ENCODE measurements around the gene DLL4. TPM values are rescaled to one million over a fixed set of nuclear protein-coding genes. Genes with fewer than 3 reads are reported as not detected.

DLL4 gene
- total RNA-seq, 2 experiments from 2014 or later = 0.11 to 0.14 TPM

- peaks cover 50% of the 10 kb centered on the region for H3K4me1 Mint-ChIP-seq (ENCODE audit: low read depth)
- peak; percentile 38 for TF ChIP-seq CTCF (IDR thresholded peaks at IDR 0.05)
- DNase-seq (peak in 9 of 14 experiments; percentile 29 to 67 (median 46)), ATAC-seq (ENCODE audit: poor library complexity) (peak; percentile 29)
- Histone ChIP-seq H3K4me3 (ENCODE audit: low read length) (peak overlapping the region; percentile 8), H3K9me3 (ENCODE audit: control insufficient read depth in 1 of 2, insufficient read depth in 1 of 2, low read length in 2 of 2) (peaks cover 0 to 36% of the 10 kb centered on the region in 2 experiments), H3K27me3 (ENCODE audit: control insufficient read depth in 1 of 2, insufficient read depth in 2 of 2, low read length in 2 of 2) (peaks cover 62 to 66% of the 10 kb centered on the region in 2 experiments), H3K36me3 (ENCODE audit: insufficient read depth, low read length) (no peaks in the 10 kb centered on the region), H3K4me1 (ENCODE audit: insufficient read depth, low read length) (peaks cover 60% of the 10 kb centered on the region), H3K27ac (ENCODE audit: low read depth in 1 of 2, low read length in 2 of 2) (no peak overlapping the region)
- ChIA-PET POLR2A (interaction anchor here (1.0 to 5.9 kb wide), 4 partner anchors 11 to 27 kb away, joined by 3 to 49 read pairs (median 14); partner anchors contain the start of gene CHAC1), CTCF (interaction anchor here (0.6 to 4.8 kb wide), 10 partner anchors 10 to 341 kb away, joined by 3 to 43 read pairs (median 5); partner anchors contain the start of genes CHAC1 and VPS18)
- no peaks in the 10 kb centered on the region for H3K9me3 Mint-ChIP-seq
- peaks cover 70% of the 10 kb centered on the region for H3K27me3 Mint-ChIP-seq
- H3K27ac Mint-ChIP-seq = no peak overlapping the region
- peak overlapping the region; percentile 80 for H3K4me3 Mint-ChIP-seq
- no peaks in the 10 kb centered on the region for H3K36me3 Mint-ChIP-seq (ENCODE audit: low read depth)
- intact Hi-C loops (cut with DNase I, micrococcal nuclease) = no loop called here
Observed at GRCh38 chr15:40930430-40931299, 1.5 kb downstream of the DLL4 start.

GRCh38 chr15:40931300-40932142, 2.4 kb downstream of the DLL4 start:
- H3K36me3 ChIP-seq (ENCODE audit: insufficient read depth, low read length) = no peaks in the 10 kb centered on the region
- H3K27me3 Mint-ChIP-seq = peaks cover 66% of the 10 kb centered on the region
- H3K4me1 ChIP-seq (ENCODE audit: insufficient read depth, low read length) = peaks cover 51% of the 10 kb centered on the region
- no peak for TF ChIP-seq CTCF (IDR thresholded peaks at IDR 0.05)
- ChIA-PET POLR2A (interaction anchor here (1.3 to 5.9 kb wide), 2 partner anchors 10 to 28 kb away, joined by 3 to 49 read pairs; no protein-coding TSS in a partner anchor), CTCF (interaction anchor here (1.0 to 4.8 kb wide), 4 partner anchors 9 to 27 kb away, joined by 3 to 43 read pairs (median 5); no protein-coding TSS in a partner anchor)
- H3K4me3 Mint-ChIP-seq = peak overlapping the region; percentile 48
- H3K9me3 Mint-ChIP-seq = no peaks in the 10 kb centered on the region
- intact Hi-C loops (cut with DNase I, micrococcal nuclease) = loop anchor here in 1 of 2 experiments (2.0 kb wide), 1 partner anchor 19 kb away; no protein-coding TSS in a partner anchor
- peaks cover 46% of the 10 kb centered on the region for H3K4me1 Mint-ChIP-seq (ENCODE audit: low read depth)
- H3K27me3 ChIP-seq (ENCODE audit: control insufficient read depth in 1 of 2, insufficient read depth in 2 of 2, low read length in 2 of 2) = peaks cover 56 to 57% of the 10 kb centered on the region in 2 experiments
- no peak overlapping the region for H3K27ac ChIP-seq (ENCODE audit: low read depth in 1 of 2, low read length in 2 of 2)
- no peaks in the 10 kb centered on the region for H3K36me3 Mint-ChIP-seq (ENCODE audit: low read depth)
- no peak for DNase-seq
- no peak for ATAC-seq (ENCODE audit: poor library complexity)
- H3K27ac Mint-ChIP-seq = no peak overlapping the region
- H3K4me3 ChIP-seq (ENCODE audit: low read length) = no peak overlapping the region
- peaks cover 0 to 28% of the 10 kb centered on the region in 2 experiments for H3K9me3 ChIP-seq (ENCODE audit: control insufficient read depth in 1 of 2, insufficient read depth in 1 of 2, low read length in 2 of 2)

GRCh38 chr15:40932156-40932555, 3.0 kb downstream of the DLL4 start:
- Mint-ChIP-seq H3K36me3 (ENCODE audit: low read depth) (no peaks in the 10 kb centered on the region), H3K9me3 (no peaks in the 10 kb centered on the region), H3K27me3 (peaks cover 60% of the 10 kb centered on the region), H3K4me1 (ENCODE audit: low read depth) (peaks cover 39% of the 10 kb centered on the region), H3K4me3 (no peak overlapping the region), H3K27ac (no peak overlapping the region)
- no peak for TF ChIP-seq CTCF (IDR thresholded peaks at IDR 0.05)
- intact Hi-C loops (cut with DNase I, micrococcal nuclease) = loop anchor here in 1 of 2 experiments (2.0 kb wide), 1 partner anchor 19 kb away; no protein-coding TSS in a partner anchor
- POLR2A ChIA-PET = interaction anchor here (5.9 kb wide), 1 partner anchor 9 kb away, joined by 49 read pairs; no protein-coding TSS in a partner anchor
- DNase-seq = no peak
- no peaks in the 10 kb centered on the region for H3K36me3 ChIP-seq (ENCODE audit: insufficient read depth, low read length)
- no peak overlapping the region for H3K27ac ChIP-seq (ENCODE audit: low read depth in 1 of 2, low read length in 2 of 2)
- CTCF ChIA-PET = interaction anchor here (1.0 to 2.0 kb wide), 2 partner anchors 26 to 28 kb away, joined by 3 to 6 read pairs; no protein-coding TSS in a partner anchor
- no peak overlapping the region for H3K4me3 ChIP-seq (ENCODE audit: low read length)
- H3K27me3 ChIP-seq (ENCODE audit: control insufficient read depth in 1 of 2, insufficient read depth in 2 of 2, low read length in 2 of 2) = peaks cover 49 to 51% of the 10 kb centered on the region in 2 experiments
- no peak for ATAC-seq (ENCODE audit: poor library complexity)
- peaks cover 45% of the 10 kb centered on the region for H3K4me1 ChIP-seq (ENCODE audit: insufficient read depth, low read length)
- H3K9me3 ChIP-seq (ENCODE audit: control insufficient read depth in 1 of 2, insufficient read depth in 1 of 2, low read length in 2 of 2) = peaks cover 0 to 24% of the 10 kb centered on the region in 2 experiments

Data from CD4-positive, alpha-beta T cell (primary cell).